Umbilical cord (tissue), 2 donors: ENCODE results near the gene KCNJ5. TPM values are rescaled to one million over a fixed set of nuclear protein-coding genes. Genes with fewer than 3 reads are reported as not detected.

Experiments used
- DNase-seq: peaks from one replicate; pipeline ENCODE4 v3.0.0-alpha.2; 2015; ENCODE audit warnings: low spot score
- total RNA-seq: library from RNA; depleted of rRNA; stranded (reverse); fragments of >200 nt; gene quantifications from one replicate; pipeline ENCODE4 v1.2.3, GENCODE V29; 2014; ENCODE audit warnings: low replicate concordance; ENCODE audit not compliant: insufficient read depth

KCNJ5 gene
- total RNA-seq, 1 donor from 2014 or later = 12.5 TPM

- no peak for DNase-seq
Measured at GRCh38 chr11:128871168-128871610, 20.0 kb upstream of the KCNJ5 start.

- no peak for DNase-seq
Measured at GRCh38 chr11:128872094-128872493, 19.1 kb upstream of the KCNJ5 start.

GRCh38 chr11:128872594-128872993 lies 18.6 kb upstream of the KCNJ5 start:
- DNase-seq = no peak

- no peak for DNase-seq
Measured at GRCh38 chr11:128874427-128874826, 16.7 kb upstream of the KCNJ5 start.

- DNase-seq = no peak
Measured at GRCh38 chr11:128876133-128876650, 15.0 kb upstream of the KCNJ5 start.

GRCh38 chr11:128877726-128878125 lies 13.4 kb upstream of the KCNJ5 start:
- no peak for DNase-seq

GRCh38 chr11:128878455-128878854 lies 12.7 kb upstream of the KCNJ5 start:
- DNase-seq = no peak

- no peak for DNase-seq
Measured at GRCh38 chr11:128879817-128880216, 11.3 kb upstream of the KCNJ5 start.

GRCh38 chr11:128881221-128881620 lies 9.9 kb upstream of the KCNJ5 start:
- DNase-seq = no peak

GRCh38 chr11:128882451-128882850 lies 8.7 kb upstream of the KCNJ5 start:
- DNase-seq = no peak

GRCh38 chr11:128884054-128884453 lies 7.1 kb upstream of the KCNJ5 start:
- DNase-seq = no peak

GRCh38 chr11:128884703-128885338 lies 6.3 kb upstream of the KCNJ5 start:
- DNase-seq = peak; percentile 79

- no peak for DNase-seq
Measured at GRCh38 chr11:128886406-128887124, 4.6 kb upstream of the KCNJ5 start.

- peak; percentile 35 for DNase-seq
Measured at GRCh38 chr11:128888034-128888985, 2.8 kb upstream of the KCNJ5 start.

- DNase-seq = no peak
Measured at GRCh38 chr11:128889657-128890213, 1.4 kb upstream of the KCNJ5 start.

GRCh38 chr11:128890216-128890542 lies 977 bp upstream of the KCNJ5 start:
- DNase-seq = no peak

GRCh38 chr11:128891913-128892398 lies 800 bp downstream of the KCNJ5 start:
- DNase-seq = no peak

GRCh38 chr11:128892866-128893565 lies 1.9 kb downstream of the KCNJ5 start:
- no peak for DNase-seq

- no peak for DNase-seq
Measured at GRCh38 chr11:128893578-128894285, 2.6 kb downstream of the KCNJ5 start.

- no peak for DNase-seq
Measured at GRCh38 chr11:128894286-128894681, 3.1 kb downstream of the KCNJ5 start.
